Central memory CD8-positive, alpha-beta T cell (primary cell): ENCODE data around the gene LINGO1.

Source experiments
- ATAC-seq: fragments of 150-1000 bp; cut with Tn5 transposase; replicated peaks from 2 replicates; pipeline ENCODE4 v1.10.0; 2022; ENCODE audit warnings: mild to moderate bottlenecking, moderate FRiP score, moderate number of reproducible peaks; ENCODE audit not compliant: poor library complexity, severe bottlenecking; ENCODE audit errors: extremely low read depth
- DNase-seq, 2 donors: peaks; one replicate each; pipeline ENCODE4 v3.0.0; 2021; ENCODE audit warnings: low spot score in 2 of 2
- H3K27ac Mint-ChIP-seq: one replicate; pipeline ENCODE4 v1.8.0; 2022; ENCODE audit warnings: low read depth, mild to moderate bottlenecking, moderate library complexity, mixed read lengths
- H3K27me3 Mint-ChIP-seq: one replicate; pipeline ENCODE4 v1.8.0; 2022; ENCODE audit warnings: mixed read lengths
- H3K36me3 Mint-ChIP-seq: one replicate; pipeline ENCODE4 v1.8.0; 2022; ENCODE audit warnings: mild to moderate bottlenecking, moderate library complexity, mixed read lengths; ENCODE audit not compliant: insufficient read depth
- H3K4me1 Mint-ChIP-seq: one replicate; pipeline ENCODE4 v1.8.0; 2022; ENCODE audit warnings: mixed read lengths
- H3K4me3 Mint-ChIP-seq: one replicate; pipeline ENCODE4 v1.8.0; 2022; ENCODE audit warnings: mild to moderate bottlenecking, moderate library complexity, mixed read lengths
- H3K9me3 Mint-ChIP-seq: one replicate; pipeline ENCODE4 v1.8.0; 2022; ENCODE audit warnings: mixed read lengths

The LINGO1 gene

GRCh38 chr15:77574521-77575202 is 58.0 kb downstream of the LINGO1 start:
- no peaks in the 10 kb centered on the region for H3K9me3 Mint-ChIP-seq
- peaks cover 62% of the 10 kb centered on the region for H3K27me3 Mint-ChIP-seq
- H3K4me3 Mint-ChIP-seq, result no peak overlapping the region
- DNase-seq (no peak), ATAC-seq (no peak)
- peaks cover 3% of the 10 kb centered on the region for H3K36me3 Mint-ChIP-seq
- H3K4me1 Mint-ChIP-seq, result no peaks in the 10 kb centered on the region
- H3K27ac Mint-ChIP-seq, result no peak overlapping the region

GRCh38 chr15:77573802-77574201 is 58.9 kb downstream of the LINGO1 start:
- Mint-ChIP-seq H3K4me3 (no peak overlapping the region), H3K27ac (no peak overlapping the region)

GRCh38 chr15:77572186-77572585 is 60.5 kb downstream of the LINGO1 start:
- H3K36me3 Mint-ChIP-seq, result no peaks in the 10 kb centered on the region
- no peak for DNase-seq
- no peaks in the 10 kb centered on the region for H3K4me1 Mint-ChIP-seq
- H3K27ac Mint-ChIP-seq, result no peak overlapping the region
- no peaks in the 10 kb centered on the region for H3K9me3 Mint-ChIP-seq
- no peak for ATAC-seq
- peaks cover 50% of the 10 kb centered on the region for H3K27me3 Mint-ChIP-seq
- H3K4me3 Mint-ChIP-seq, result no peak overlapping the region

More at GRCh38 chr15:77573802-77574201, 58.9 kb downstream of the LINGO1 start:
- no peak for ATAC-seq
- H3K4me1 Mint-ChIP-seq, result no peaks in the 10 kb centered on the region
- no peaks in the 10 kb centered on the region for H3K9me3 Mint-ChIP-seq
- peaks cover 62% of the 10 kb centered on the region for H3K27me3 Mint-ChIP-seq
- DNase-seq, result no peak
- peaks cover 3% of the 10 kb centered on the region for H3K36me3 Mint-ChIP-seq

- no peak for DNase-seq
- no peak overlapping the region for H3K27ac Mint-ChIP-seq
- H3K4me1 Mint-ChIP-seq, result no peaks in the 10 kb centered on the region
- no peaks in the 10 kb centered on the region for H3K9me3 Mint-ChIP-seq
- no peaks in the 10 kb centered on the region for H3K36me3 Mint-ChIP-seq
- ATAC-seq, result no peak
- no peak overlapping the region for H3K4me3 Mint-ChIP-seq
- peaks cover 50% of the 10 kb centered on the region for H3K27me3 Mint-ChIP-seq
These were observed 61.0 kb downstream of the LINGO1 start for GRCh38 chr15:77571741-77572140.

- Mint-ChIP-seq H3K9me3 (no peaks in the 10 kb centered on the region), H3K4me1 (no peaks in the 10 kb centered on the region), H3K27ac (no peak overlapping the region), H3K36me3 (no peaks in the 10 kb centered on the region), H3K27me3 (peaks cover 50% of the 10 kb centered on the region), H3K4me3 (no peak overlapping the region)
- no peak for DNase-seq
- ATAC-seq, result no peak
These were observed 61.5 kb downstream of the LINGO1 start for GRCh38 chr15:77571181-77571580.

- DNase-seq, result no peak
- no peaks in the 10 kb centered on the region for H3K36me3 Mint-ChIP-seq
- ATAC-seq, result no peak
- H3K4me3 Mint-ChIP-seq, result no peak overlapping the region
- no peaks in the 10 kb centered on the region for H3K9me3 Mint-ChIP-seq
- H3K27me3 Mint-ChIP-seq, result peaks cover 41% of the 10 kb centered on the region
- H3K27ac Mint-ChIP-seq, result no peak overlapping the region
- no peaks in the 10 kb centered on the region for H3K4me1 Mint-ChIP-seq
These were observed 63.0 kb downstream of the LINGO1 start for GRCh38 chr15:77569729-77570125.

GRCh38 chr15:77568973-77569728 is 63.6 kb downstream of the LINGO1 start:
- ATAC-seq (no peak), DNase-seq (no peak)
- Mint-ChIP-seq H3K4me3 (no peak overlapping the region), H3K27me3 (peaks cover 43% of the 10 kb centered on the region), H3K9me3 (no peaks in the 10 kb centered on the region), H3K27ac (no peak overlapping the region), H3K36me3 (no peaks in the 10 kb centered on the region), H3K4me1 (no peaks in the 10 kb centered on the region)

- Mint-ChIP-seq H3K4me1 (no peaks in the 10 kb centered on the region), H3K36me3 (no peaks in the 10 kb centered on the region)
- no peak for DNase-seq
These were observed 64.4 kb downstream of the LINGO1 start for GRCh38 chr15:77568014-77568972.

GRCh38 chr15:77567202-77567601 is 65.5 kb downstream of the LINGO1 start:
- Mint-ChIP-seq H3K9me3 (no peaks in the 10 kb centered on the region), H3K4me3 (no peak overlapping the region), H3K27ac (no peak overlapping the region), H3K27me3 (peaks cover 43% of the 10 kb centered on the region), H3K4me1 (no peaks in the 10 kb centered on the region), H3K36me3 (no peaks in the 10 kb centered on the region)
- DNase-seq (no peak), ATAC-seq (no peak)

More at GRCh38 chr15:77568014-77568972, 64.4 kb downstream of the LINGO1 start:
- ATAC-seq, result no peak
- no peak overlapping the region for H3K27ac Mint-ChIP-seq
- H3K9me3 Mint-ChIP-seq, result no peaks in the 10 kb centered on the region
- H3K27me3 Mint-ChIP-seq, result peaks cover 43% of the 10 kb centered on the region
- H3K4me3 Mint-ChIP-seq, result no peak overlapping the region

- Mint-ChIP-seq H3K27me3 (peaks cover 53% of the 10 kb centered on the region), H3K27ac (no peak overlapping the region), H3K4me1 (no peaks in the 10 kb centered on the region), H3K36me3 (no peaks in the 10 kb centered on the region), H3K9me3 (no peaks in the 10 kb centered on the region), H3K4me3 (no peak overlapping the region)
- DNase-seq, result no peak
- ATAC-seq, result no peak
These were observed 66.6 kb downstream of the LINGO1 start for GRCh38 chr15:77566092-77566491.

GRCh38 chr15:77565378-77565915 is 67.3 kb downstream of the LINGO1 start:
- Mint-ChIP-seq H3K27me3 (peaks cover 53% of the 10 kb centered on the region), H3K4me3 (no peak overlapping the region), H3K9me3 (no peaks in the 10 kb centered on the region), H3K36me3 (no peaks in the 10 kb centered on the region), H3K4me1 (no peaks in the 10 kb centered on the region), H3K27ac (no peak overlapping the region)
- DNase-seq (no peak), ATAC-seq (no peak)

GRCh38 chr15:77564938-77565337 is 67.8 kb downstream of the LINGO1 start:
- Mint-ChIP-seq H3K4me1 (no peaks in the 10 kb centered on the region), H3K9me3 (no peaks in the 10 kb centered on the region)
- ATAC-seq, result no peak

More at GRCh38 chr15:77564938-77565337, 67.8 kb downstream of the LINGO1 start:
- Mint-ChIP-seq H3K4me3 (no peak overlapping the region), H3K27ac (no peak overlapping the region), H3K36me3 (no peaks in the 10 kb centered on the region), H3K27me3 (peaks cover 53% of the 10 kb centered on the region)
- DNase-seq, result no peak
